Glutamatergic neuron (in vitro differentiated cells): Measurements from ENCODE around the gene PRMT5. TPM values are rescaled to one million over a fixed set of nuclear protein-coding genes. Genes with fewer than 3 reads are reported as not detected.
"Not testable (repeated sequence)": the region's sequence is repeated elsewhere in the genome, so short reads cannot be mapped to it uniquely, and the experiment has no call there.

Experiments
- DNase-seq: peaks from one replicate; pipeline ENCODE4 v3.0.0; 2022
- H3K27ac Mint-ChIP-seq: one replicate; pipeline ENCODE4 v1.8.0; 2020; ENCODE audit warnings: mild to moderate bottlenecking, mixed read lengths, inconsistent platforms; ENCODE audit not compliant: unreplicated experiment
- H3K27me3 Mint-ChIP-seq: one replicate; pipeline ENCODE4 v1.8.0; 2020; ENCODE audit warnings: mild to moderate bottlenecking, moderate library complexity, mixed read lengths, inconsistent platforms; ENCODE audit not compliant: unreplicated experiment
- H3K36me3 Mint-ChIP-seq: one replicate; pipeline ENCODE4 v1.8.0; 2020; ENCODE audit warnings: mild to moderate bottlenecking, mixed read lengths, inconsistent platforms; ENCODE audit not compliant: unreplicated experiment
- H3K4me1 Mint-ChIP-seq: one replicate; pipeline ENCODE4 v1.8.0; 2020; ENCODE audit warnings: mild to moderate bottlenecking, low read depth, mixed read lengths, inconsistent platforms; ENCODE audit not compliant: unreplicated experiment
- H3K4me3 Mint-ChIP-seq: one replicate; pipeline ENCODE4 v1.8.0; 2020; ENCODE audit warnings: mild to moderate bottlenecking, mixed read lengths, inconsistent platforms; ENCODE audit not compliant: unreplicated experiment
- H3K9me3 Mint-ChIP-seq: one replicate; pipeline ENCODE4 v1.8.0; 2020; ENCODE audit warnings: mild to moderate bottlenecking, moderate library complexity, mixed read lengths, inconsistent platforms; ENCODE audit not compliant: unreplicated experiment
- CTCF ChIP-seq: fragments of 200-600 bp; sonication (generic); IDR thresholded peaks from one replicate; pipeline ENCODE4 v1.5.0; 2021; ENCODE audit not compliant: partially characterized antibody, unreplicated experiment
- total RNA-seq: library from RNA; stranded (reverse); fragmentation: NEBNext Ultra II Directional; extraction: Animal tissue kit (Norgen Biotek cat#: 25700); gene quantifications from one replicate; pipeline ENCODE4 v1.2.1, GENCODE V29; 2021; ENCODE audit not compliant: unreplicated experiment

The PRMT5 gene
- total RNA-seq, 1 donor from 2014 or later, result 54.6 TPM

- TF ChIP-seq CTCF, result no peak
- peaks cover 1% of the 10 kb centered on the region for H3K9me3 Mint-ChIP-seq
- no peak for DNase-seq
- H3K4me1 Mint-ChIP-seq, result no peaks in the 10 kb centered on the region
- no peaks in the 10 kb centered on the region for H3K36me3 Mint-ChIP-seq
- no peak overlapping the region for H3K4me3 Mint-ChIP-seq
- H3K27me3 Mint-ChIP-seq, result peaks cover 2% of the 10 kb centered on the region
- no peak overlapping the region for H3K27ac Mint-ChIP-seq
Observed at GRCh38 chr14:22971152-22971551, 42.0 kb upstream of the PRMT5 start.

GRCh38 chr14:22966783-22967269 lies 37.6 kb upstream of the PRMT5 start:
- no peak overlapping the region for H3K27ac Mint-ChIP-seq
- no peak overlapping the region for H3K4me3 Mint-ChIP-seq
- peaks cover 1% of the 10 kb centered on the region for H3K27me3 Mint-ChIP-seq
- H3K36me3 Mint-ChIP-seq, result no peaks in the 10 kb centered on the region
- no peak for DNase-seq
- H3K4me1 Mint-ChIP-seq, result no peaks in the 10 kb centered on the region
- peaks cover 1% of the 10 kb centered on the region for H3K9me3 Mint-ChIP-seq
- TF ChIP-seq CTCF, result no peak

GRCh38 chr14:22965916-22966782 lies 37.0 kb upstream of the PRMT5 start:
- H3K4me3 Mint-ChIP-seq, H3K9me3 Mint-ChIP-seq: not testable (repeated sequence)

GRCh38 chr14:22962061-22962676 lies 33.0 kb upstream of the PRMT5 start:
- Mint-ChIP-seq H3K4me3 (no peak overlapping the region), H3K27me3 (peaks cover 1% of the 10 kb centered on the region), H3K36me3 (no peaks in the 10 kb centered on the region), H3K9me3 (peaks cover 1% of the 10 kb centered on the region), H3K27ac (no peak overlapping the region), H3K4me1 (no peaks in the 10 kb centered on the region)
- TF ChIP-seq CTCF, result no peak
- no peak for DNase-seq

More at GRCh38 chr14:22965916-22966782, 37.0 kb upstream of the PRMT5 start:
- not testable (repeated sequence) for DNase-seq, H3K36me3 Mint-ChIP-seq, H3K27ac Mint-ChIP-seq, H3K4me1 Mint-ChIP-seq, H3K27me3 Mint-ChIP-seq

- Mint-ChIP-seq H3K27ac (peak overlapping the region; percentile 74), H3K4me3 (peak overlapping the region; percentile 95), H3K4me1 (no peaks in the 10 kb centered on the region), H3K9me3 (peaks cover 3% of the 10 kb centered on the region), H3K36me3 (no peaks in the 10 kb centered on the region), H3K27me3 (no peaks in the 10 kb centered on the region)
- DNase-seq, result no peak
- no peak for TF ChIP-seq CTCF
Observed at GRCh38 chr14:22955702-22956569, 26.8 kb upstream of the PRMT5 start.
